ENCODE data around the gene SPDYA.

DNA sequence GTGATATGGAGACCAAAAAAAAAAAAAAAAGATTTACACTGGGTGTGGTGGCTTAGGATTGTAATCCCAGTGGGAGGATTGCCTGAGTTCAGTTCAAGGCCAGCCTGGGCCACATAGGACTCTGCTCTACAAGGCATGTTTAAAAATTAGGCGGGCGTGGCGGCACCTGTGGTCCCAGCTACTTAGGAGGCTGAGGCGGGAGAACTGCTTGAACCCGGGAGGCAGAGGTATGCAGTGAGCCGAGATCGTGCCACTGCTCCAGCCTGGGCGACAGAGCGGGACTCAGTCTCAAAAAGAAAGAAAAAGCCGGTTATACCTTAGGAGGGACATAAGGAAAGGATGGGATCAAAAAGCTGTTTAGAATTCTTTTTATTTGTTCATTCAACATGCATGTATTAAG, 707 bp upstream of the SPDYA start:
- TF ChIP-seq CTCF (IDR thresholded peaks at IDR 0.05), result no peak
- no peak for TF ChIP-seq POLR2A (IDR thresholded peaks at IDR 0.05)
- no peak for TF ChIP-seq EP300 (IDR thresholded peaks at IDR 0.05; ENCODE audit: low read depth)
